Heart left ventricle (tissue), 13 donors: ENCODE data around the gene CUTA.

Experiments used
- CTCF ChIP-seq, 12 donors: fragments of 200-600 bp; sonication (generic) in 4 of 12; IDR thresholded peaks; one replicate each; pipeline versions ENCODE4 v1.5.0 to v1.8.0; 2018 to 2022; ENCODE audit warnings: antibody characterized with exemption in 12 of 12, mild to moderate bottlenecking in 5 of 12
- POLR2A ChIP-seq, 2 donors: fragments of 450-650 bp; IDR thresholded peaks; one replicate each; pipeline ENCODE4 v1.6.1; 2017; ENCODE audit warnings: antibody characterized with exemption in 2 of 2, mild to moderate bottlenecking in 2 of 2, moderate library complexity in 2 of 2
- donor health status: ischemic (EF 13 %, LVEDD 7.1; RV severe dilation, severe dysfunction).
- donor health status: DM: no; HTN: yes; CAD: no.
- donor health status: DM: no; HTN: no; CAD: no.
- donor health status: ischemic (EF 25% LVEDD 6.9; RV normal size, moderate dysfunction).
- donor health status: ischemic (EF 25% LVEDD 5.7; RV mildly dilated, moderate dysfunction).
- donor health status: ischemic (EF 35%, LVEDD 5.7; RV mildly dilated, moderate dysfunction).
- donor health status: nonischemic (EF 11% LVEDD 7.7; RV severe dilation, severe dysfunction).
- donor health status: DM: yes; HTN: yes; CAD: no.
- donor health status: PGD.
- donor health status: ischemic (EF 29% LVEDD 5.4; RV normal size, mild dysfunction).
- donor health status: nonischemic (EF 23%, LVEDD 6.1; RV moderate dilation, normal function).

DNA sequence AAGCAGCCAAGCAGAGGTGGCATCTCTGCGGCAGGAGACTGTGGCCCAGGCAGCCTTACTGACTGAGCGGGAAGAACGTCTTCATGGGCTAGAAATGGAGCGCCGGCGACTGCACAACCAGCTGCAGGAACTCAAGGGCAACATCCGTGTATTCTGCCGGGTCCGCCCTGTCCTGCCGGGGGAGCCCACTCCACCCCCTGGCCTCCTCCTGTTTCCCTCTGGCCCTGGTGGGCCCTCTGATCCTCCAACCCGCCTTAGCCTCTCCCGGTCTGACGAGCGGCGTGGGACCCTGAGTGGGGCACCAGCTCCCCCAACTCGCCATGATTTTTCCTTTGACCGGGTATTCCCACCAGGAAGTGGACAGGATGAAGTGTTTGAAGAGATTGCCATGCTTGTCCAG is 13.0 kb downstream of the CUTA start:
- TF ChIP-seq CTCF (IDR thresholded peaks at IDR 0.05) = no peak
- TF ChIP-seq POLR2A (IDR thresholded peaks at IDR 0.05) = no peak
